SJSA1 (cell line): ENCODE results near the gene CDK14. TPM values are rescaled to one million over a fixed set of nuclear protein-coding genes. Genes with fewer than 3 reads are reported as not detected.

Experiments used
- DNase-seq, 2 experiments: peaks; one replicate each; pipeline ENCODE4 v3.0.0-alpha.2; 2015 to 2020; ENCODE audit warnings: low spot score in 2 of 2, low read depth in 1 of 2
- H3K27ac ChIP-seq: fragments of 250-450 bp; sonication (Bioruptor Pico); 2 replicates; pipeline ENCODE4 v1.5.1; 2020; ENCODE audit warnings: mild to moderate bottlenecking, moderate library complexity
- H3K27me3 ChIP-seq: fragments of 250-450 bp; sonication (Bioruptor Pico); replicated peaks from 2 replicates; pipeline ENCODE4 v1.5.1; 2020; ENCODE audit warnings: mild to moderate bottlenecking, moderate library complexity
- H3K36me3 ChIP-seq: fragments of 250-450 bp; sonication (Bioruptor Pico); 2 replicates; pipeline ENCODE4 v1.5.1; 2020; ENCODE audit warnings: mild to moderate bottlenecking
- H3K4me1 ChIP-seq: fragments of 250-450 bp; sonication (Bioruptor Pico); replicated peaks from 2 replicates; pipeline ENCODE4 v1.6.1; 2021; ENCODE audit warnings: mild to moderate bottlenecking
- H3K4me3 ChIP-seq: fragments of 250-450 bp; sonication (Bioruptor Pico); 2 replicates; pipeline ENCODE4 v1.5.1; 2020; ENCODE audit warnings: mild to moderate bottlenecking
- H3K9me3 ChIP-seq: fragments of 250-450 bp; sonication (Bioruptor Pico); replicated peaks from 2 replicates; pipeline ENCODE4 v1.5.1; 2020; ENCODE audit warnings: mild to moderate bottlenecking
- total RNA-seq: library from RNA; depleted of rRNA; stranded (reverse); fragments of >200 nt; shearing (Covaris generic); gene quantifications from 2 replicates; pipeline ENCODE4 v1.2.3, GENCODE V29; 2014

The CDK14 gene
- total RNA-seq, 1 experiment from 2014 or later, result 20.8 TPM

DNA sequence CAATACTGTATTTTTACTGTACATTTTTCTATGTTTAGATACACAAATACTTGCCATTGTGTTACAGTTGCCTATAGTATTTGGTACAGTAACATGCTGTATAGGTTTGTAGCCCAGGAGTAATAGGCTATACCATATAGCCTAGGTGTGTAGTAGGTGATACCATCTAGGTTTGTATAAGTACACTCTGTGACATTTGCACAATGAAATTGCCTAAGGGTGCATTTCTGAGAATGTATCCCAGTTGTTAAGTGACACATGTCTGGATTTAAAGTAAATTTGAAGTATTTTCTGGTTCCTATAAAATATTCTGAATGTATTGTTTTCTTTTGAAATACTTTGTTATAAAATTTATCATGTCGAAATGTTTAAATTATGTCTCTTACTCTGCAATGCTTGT lies 7.2 kb downstream of the CDK14 start:
- no peaks in the 10 kb centered on the region for H3K9me3 ChIP-seq
- peaks cover 10% of the 10 kb centered on the region for H3K4me1 ChIP-seq
- DNase-seq, result no peak
- H3K27me3 ChIP-seq, result no peaks in the 10 kb centered on the region
- H3K36me3 ChIP-seq, result peaks cover 7% of the 10 kb centered on the region; the same call in 1 of the 2 replicates
- H3K27ac ChIP-seq, result no peak overlapping the region
- no peak overlapping the region for H3K4me3 ChIP-seq

DNA sequence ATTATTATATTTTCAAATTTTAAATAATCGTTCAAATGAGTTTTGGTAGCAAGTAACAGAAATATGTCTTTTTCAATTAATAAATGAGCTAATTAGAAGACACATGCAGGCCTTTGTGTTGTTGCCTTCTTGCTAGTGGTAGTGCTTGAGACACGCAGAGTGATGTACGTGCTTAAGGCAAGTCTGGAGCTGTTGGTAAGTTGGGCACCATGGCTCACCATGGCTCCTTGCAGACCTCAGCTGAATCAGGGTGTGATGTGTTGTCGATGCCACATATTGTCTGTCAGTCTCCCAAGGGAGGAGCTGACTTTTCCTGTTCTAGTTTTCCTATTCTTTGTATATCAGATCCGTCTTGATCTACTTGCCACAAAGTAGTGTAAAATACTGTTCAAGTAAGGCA lies 8.3 kb downstream of the CDK14 start:
- peaks cover 7% of the 10 kb centered on the region; the same call in 1 of the 2 replicates for H3K36me3 ChIP-seq
- H3K27me3 ChIP-seq, result no peaks in the 10 kb centered on the region
- H3K4me3 ChIP-seq, result no peak overlapping the region
- H3K4me1 ChIP-seq, result peaks cover 2% of the 10 kb centered on the region
- H3K27ac ChIP-seq, result no peak overlapping the region
- no peak for DNase-seq
- H3K9me3 ChIP-seq, result no peaks in the 10 kb centered on the region

DNA sequence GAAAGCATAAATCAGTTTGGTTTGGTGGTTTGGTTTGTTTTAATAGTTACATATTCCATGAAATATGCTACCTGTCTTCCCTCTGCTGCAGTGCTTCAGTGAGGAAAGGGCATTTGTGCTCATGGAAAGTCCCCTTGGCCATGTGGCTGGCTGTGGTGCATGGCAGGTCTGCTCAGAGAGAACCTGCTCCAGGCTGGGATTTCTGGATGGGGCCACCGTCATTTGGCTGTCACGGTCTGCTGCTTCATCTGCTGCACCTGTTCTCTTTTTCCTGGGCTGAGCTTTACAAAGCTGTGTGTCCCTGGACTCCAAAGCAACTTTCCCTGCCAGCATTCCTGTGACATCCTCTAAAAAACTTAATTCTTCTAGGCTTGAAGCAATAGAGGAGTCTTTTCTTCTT lies 8.9 kb downstream of the CDK14 start:
- Histone ChIP-seq H3K9me3 (no peaks in the 10 kb centered on the region), H3K27ac (no peak overlapping the region), H3K36me3 (peaks cover 7% of the 10 kb centered on the region; the same call in 1 of the 2 replicates)

DNA sequence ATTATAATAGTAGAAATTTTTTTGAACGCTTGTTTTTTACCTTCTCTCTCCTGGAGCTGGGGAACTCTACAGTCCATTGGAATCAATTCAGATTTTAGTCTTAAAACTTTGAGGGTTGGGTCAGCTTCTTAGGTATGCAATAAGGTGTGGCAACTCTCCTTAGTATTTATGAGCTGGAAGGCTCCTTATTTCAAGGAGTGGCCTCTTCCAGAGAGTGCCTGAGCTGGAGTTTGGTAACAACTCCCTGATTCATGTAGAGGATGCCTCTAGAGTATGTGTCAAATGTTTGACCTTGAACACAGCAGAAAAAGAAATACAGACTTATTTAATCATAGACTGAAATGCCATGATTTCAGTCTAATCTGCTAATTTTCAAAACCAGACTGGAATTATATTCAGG lies 11.1 kb downstream of the CDK14 start:
- Histone ChIP-seq H3K27me3 (no peaks in the 10 kb centered on the region), H3K9me3 (no peaks in the 10 kb centered on the region), H3K36me3 (peaks cover 7% of the 10 kb centered on the region; the same call in 1 of the 2 replicates), H3K27ac (no peak overlapping the region), H3K4me3 (no peak overlapping the region), H3K4me1 (no peaks in the 10 kb centered on the region)
- no peak for DNase-seq

More for the DNA sequence above, 8.9 kb downstream of the CDK14 start:
- no peaks in the 10 kb centered on the region for H3K4me1 ChIP-seq
- H3K4me3 ChIP-seq, result no peak overlapping the region
- no peaks in the 10 kb centered on the region for H3K27me3 ChIP-seq
- DNase-seq, result no peak

DNA sequence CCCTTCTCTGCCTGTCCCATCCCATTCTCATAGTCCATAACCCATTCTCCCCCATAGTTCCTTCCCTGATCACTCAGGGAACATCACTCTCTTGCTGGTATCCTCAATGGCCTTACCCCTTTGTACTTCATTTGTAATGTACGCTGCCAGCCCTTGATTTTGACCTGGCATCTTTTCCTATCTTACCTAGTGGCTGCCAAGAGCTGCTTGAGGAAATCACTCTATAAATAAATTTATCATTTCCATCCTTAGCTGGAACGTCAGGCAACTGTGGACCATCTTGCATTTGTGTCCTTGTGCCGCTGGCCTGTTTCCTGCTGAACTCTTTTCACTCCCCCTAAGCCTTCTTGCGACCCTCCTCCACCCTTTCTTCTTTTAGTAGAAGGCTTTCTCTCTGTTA lies 14.0 kb downstream of the CDK14 start:
- H3K4me3 ChIP-seq, result no peak overlapping the region
- peaks cover 7% of the 10 kb centered on the region; the same call in 1 of the 2 replicates for H3K36me3 ChIP-seq
- no peaks in the 10 kb centered on the region for H3K9me3 ChIP-seq
- H3K27me3 ChIP-seq, result no peaks in the 10 kb centered on the region
- no peaks in the 10 kb centered on the region for H3K4me1 ChIP-seq
- DNase-seq, result no peak
- H3K27ac ChIP-seq, result no peak overlapping the region

DNA sequence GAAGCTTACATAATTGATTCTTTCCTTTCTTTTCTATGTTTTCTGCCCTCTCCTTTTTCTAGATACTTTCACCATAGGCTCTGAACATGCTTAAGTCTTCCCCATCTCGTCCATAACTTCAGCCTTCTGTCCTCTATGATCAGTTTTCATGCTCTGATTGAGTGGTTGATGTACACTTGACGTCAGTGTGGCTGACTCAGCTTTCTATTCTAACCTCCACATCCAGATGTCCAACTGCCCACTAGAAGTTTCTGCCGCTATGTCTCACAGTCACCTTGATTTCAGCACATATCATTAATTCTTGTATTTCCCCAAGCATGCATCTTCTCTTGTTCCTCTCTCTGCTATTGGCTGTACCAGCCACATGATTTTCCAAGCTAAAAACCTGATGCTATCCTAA lies 15.0 kb downstream of the CDK14 start:
- Histone ChIP-seq H3K36me3 (peaks cover 7% of the 10 kb centered on the region; the same call in 1 of the 2 replicates), H3K4me1 (no peaks in the 10 kb centered on the region), H3K27ac (no peak overlapping the region), H3K9me3 (no peaks in the 10 kb centered on the region), H3K4me3 (no peak overlapping the region), H3K27me3 (no peaks in the 10 kb centered on the region)
- DNase-seq, result no peak

DNA sequence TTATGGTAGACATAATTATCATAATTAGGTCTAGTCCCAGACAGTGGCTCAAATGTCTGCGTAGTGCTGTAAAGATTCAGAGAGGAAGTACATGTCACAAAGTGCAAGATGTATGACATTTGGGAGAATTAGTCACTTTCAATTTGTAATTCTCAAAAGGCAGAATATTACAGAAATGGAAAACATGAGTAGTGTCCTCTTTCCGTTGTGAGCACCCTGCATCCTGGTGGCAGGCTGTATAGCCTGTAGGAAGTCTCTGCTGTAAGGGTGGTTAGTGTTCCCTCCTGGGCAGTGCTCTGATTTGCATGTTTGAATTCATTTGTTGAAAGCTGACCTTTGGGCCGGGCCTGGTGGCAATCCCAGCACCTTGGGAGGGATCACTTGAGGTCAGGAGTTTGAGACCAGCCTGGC lies 17.0 kb downstream of the CDK14 start:
- H3K4me1 ChIP-seq, result no peaks in the 10 kb centered on the region
- H3K27ac ChIP-seq, result no peak overlapping the region
- no peaks in the 10 kb centered on the region for H3K36me3 ChIP-seq
- no peaks in the 10 kb centered on the region for H3K9me3 ChIP-seq
- no peaks in the 10 kb centered on the region for H3K27me3 ChIP-seq
- no peak for DNase-seq
- no peak overlapping the region for H3K4me3 ChIP-seq

DNA sequence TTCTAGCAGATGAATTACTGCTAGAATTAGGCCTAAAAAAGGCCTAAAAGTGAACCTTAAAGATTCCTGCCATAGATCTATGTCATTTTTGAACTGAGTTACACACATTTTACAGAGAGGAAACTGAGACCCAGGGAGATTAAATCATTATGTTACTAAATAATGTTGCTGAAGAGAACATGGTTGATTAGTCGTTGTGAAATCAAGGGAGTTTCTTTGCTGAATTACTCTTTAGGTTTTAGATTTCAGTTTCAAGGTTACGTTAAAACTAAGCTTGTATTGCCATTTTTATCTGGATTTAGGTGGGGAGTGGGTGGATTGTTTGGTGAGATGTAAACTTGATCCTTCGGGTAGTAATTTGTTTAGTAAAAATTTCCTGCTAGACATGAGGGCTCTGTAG lies 21.3 kb downstream of the CDK14 start:
- peaks cover 9% of the 10 kb centered on the region for H3K4me1 ChIP-seq
- H3K27ac ChIP-seq, result no peak overlapping the region
- DNase-seq, result no peak
- H3K27me3 ChIP-seq, result no peaks in the 10 kb centered on the region
- H3K36me3 ChIP-seq, result no peaks in the 10 kb centered on the region
- H3K9me3 ChIP-seq, result no peaks in the 10 kb centered on the region
- no peak overlapping the region for H3K4me3 ChIP-seq

DNA sequence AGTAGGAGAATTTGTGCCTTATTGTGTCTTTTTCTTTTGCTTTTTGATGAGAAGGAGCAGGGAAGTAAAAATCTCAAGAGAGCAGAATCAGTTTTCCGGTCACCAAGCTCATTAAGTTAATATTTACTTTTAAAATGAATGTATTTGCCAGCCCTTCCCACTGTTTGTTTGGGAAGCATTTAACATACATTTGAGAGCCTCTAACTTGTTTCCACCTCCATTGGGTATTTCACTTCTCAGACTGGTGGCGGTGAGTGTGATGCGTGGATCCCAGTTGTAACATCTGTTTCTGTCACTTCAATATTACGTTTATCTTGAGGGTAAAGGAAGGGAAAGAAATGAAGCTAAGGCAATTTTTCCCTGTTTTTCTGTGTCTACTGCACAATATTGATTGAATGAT lies 22.8 kb downstream of the CDK14 start:
- H3K9me3 ChIP-seq, result no peaks in the 10 kb centered on the region
- DNase-seq, result no peak
- H3K27ac ChIP-seq, result no peak overlapping the region
- H3K36me3 ChIP-seq, result no peaks in the 10 kb centered on the region
- H3K27me3 ChIP-seq, result no peaks in the 10 kb centered on the region
- H3K4me3 ChIP-seq, result no peak overlapping the region
- peaks cover 20% of the 10 kb centered on the region for H3K4me1 ChIP-seq

DNA sequence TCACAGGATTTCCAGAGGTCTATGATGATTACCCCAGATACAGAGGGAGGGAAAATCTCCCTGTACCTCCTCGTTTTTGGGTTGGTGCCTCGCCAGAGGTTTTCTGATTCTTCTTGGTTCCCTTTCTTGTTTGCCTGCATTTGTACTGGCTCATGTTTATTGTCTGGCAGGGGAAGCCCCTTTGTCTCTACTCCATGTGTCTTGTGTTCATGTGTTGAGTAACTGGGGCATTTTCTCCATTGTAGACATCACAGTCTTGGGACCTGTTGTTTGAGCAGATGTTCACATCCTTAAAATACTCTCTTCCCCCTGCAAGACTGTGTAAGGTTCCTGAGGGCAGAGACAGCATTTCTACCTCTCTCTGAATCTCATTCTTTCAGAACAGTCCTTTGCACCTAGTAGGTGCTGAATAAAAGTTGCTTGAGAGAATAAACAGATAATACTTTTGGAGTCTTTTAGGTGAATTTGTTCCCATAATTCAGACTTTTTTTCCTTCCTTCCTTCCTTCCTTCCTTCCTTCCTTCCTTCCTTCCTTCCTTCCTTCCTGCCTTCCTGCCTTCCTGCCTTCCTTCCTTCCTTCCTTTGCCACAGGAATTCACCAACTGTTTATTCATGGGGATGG lies 25.1 kb downstream of the CDK14 start:
- Histone ChIP-seq H3K9me3 (no peaks in the 10 kb centered on the region), H3K27ac (no peak overlapping the region), H3K36me3 (no peaks in the 10 kb centered on the region), H3K27me3 (no peaks in the 10 kb centered on the region), H3K4me3 (no peak overlapping the region), H3K4me1 (peaks cover 44% of the 10 kb centered on the region)
- no peak for DNase-seq

DNA sequence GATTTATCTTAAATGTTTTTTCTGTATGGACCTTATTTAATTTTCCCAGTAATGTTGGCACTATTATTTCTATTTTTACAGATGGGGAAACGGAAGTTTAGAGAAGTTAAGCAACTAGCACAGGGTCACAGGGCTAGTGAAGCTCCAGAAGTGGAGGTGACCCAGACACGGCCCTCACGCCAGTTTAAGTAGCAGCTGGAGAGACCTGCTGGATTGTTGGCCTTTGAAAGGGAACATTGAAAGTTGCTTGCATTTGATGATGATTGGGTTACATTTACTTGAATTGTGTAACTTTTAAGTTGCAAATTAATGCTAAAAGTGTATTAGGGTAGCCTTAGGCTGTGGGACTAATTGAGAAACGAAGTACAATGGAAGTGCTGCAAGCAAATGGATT lies 25.6 kb downstream of the CDK14 start:
- Histone ChIP-seq H3K27me3 (no peaks in the 10 kb centered on the region), H3K9me3 (no peaks in the 10 kb centered on the region), H3K27ac (no peak overlapping the region), H3K36me3 (no peaks in the 10 kb centered on the region), H3K4me1 (peaks cover 48% of the 10 kb centered on the region), H3K4me3 (no peak overlapping the region)
- no peak for DNase-seq

DNA sequence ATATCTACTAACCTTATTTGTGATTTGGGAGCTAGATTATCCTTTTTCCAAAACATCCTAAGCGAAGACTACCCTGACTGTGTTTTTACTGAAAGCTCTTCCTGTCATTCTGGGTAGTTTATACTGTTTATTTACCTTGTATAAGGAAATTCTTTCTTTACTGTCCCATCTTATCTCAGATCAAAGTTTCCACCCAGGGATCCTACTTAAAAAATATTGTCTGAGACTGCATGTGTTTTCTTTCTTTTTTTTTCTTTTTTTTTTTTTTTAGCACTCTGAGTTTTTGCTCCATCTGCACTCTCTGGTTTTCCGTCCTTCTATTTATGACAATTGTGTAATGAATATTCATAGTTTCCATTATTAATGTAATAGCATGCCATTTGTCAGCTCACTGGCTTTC lies 26.5 kb downstream of the CDK14 start:
- no peak for DNase-seq
- Histone ChIP-seq H3K27me3 (no peaks in the 10 kb centered on the region), H3K36me3 (no peaks in the 10 kb centered on the region), H3K4me1 (peaks cover 48% of the 10 kb centered on the region), H3K4me3 (no peak overlapping the region), H3K9me3 (no peaks in the 10 kb centered on the region), H3K27ac (no peak overlapping the region)

DNA sequence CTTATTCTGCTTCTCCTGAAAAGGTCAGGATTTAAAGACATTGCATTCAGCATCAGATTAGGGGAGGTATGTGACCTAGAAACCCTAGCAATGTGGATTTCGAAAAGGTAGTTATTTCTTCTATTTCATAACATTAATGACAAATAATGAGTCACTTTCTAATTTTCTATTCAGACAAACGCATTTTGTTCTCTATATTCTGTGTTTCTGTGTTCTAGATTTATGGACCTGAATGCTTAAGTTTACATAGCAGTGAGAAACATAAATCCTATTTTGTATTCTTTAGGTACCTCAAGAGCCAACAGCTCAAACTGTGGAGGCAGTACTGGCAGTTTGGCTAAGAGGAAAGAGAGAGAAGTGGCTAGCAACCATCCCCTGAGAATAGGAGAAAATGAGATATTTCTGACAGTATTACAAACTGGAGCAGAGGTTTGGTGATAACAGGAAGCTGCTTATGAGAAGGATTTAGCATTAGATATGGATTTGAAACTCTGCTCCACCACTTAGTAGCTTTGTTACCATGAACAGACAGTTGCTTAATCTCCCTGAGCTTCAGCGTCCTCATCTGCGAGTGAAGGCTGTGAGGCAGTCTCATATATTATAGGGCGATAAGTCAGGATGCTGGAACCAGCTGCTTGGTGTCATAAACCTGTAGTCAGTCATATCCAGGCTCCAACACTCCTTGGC lies 28.2 kb downstream of the CDK14 start:
- Histone ChIP-seq H3K9me3 (no peaks in the 10 kb centered on the region), H3K36me3 (no peaks in the 10 kb centered on the region), H3K4me1 (peaks cover 51% of the 10 kb centered on the region), H3K4me3 (no peak overlapping the region), H3K27ac (peak overlapping the region; percentile 99), H3K27me3 (no peaks in the 10 kb centered on the region)
- DNase-seq, result peak in 1 of 2 experiments; percentile 12

DNA sequence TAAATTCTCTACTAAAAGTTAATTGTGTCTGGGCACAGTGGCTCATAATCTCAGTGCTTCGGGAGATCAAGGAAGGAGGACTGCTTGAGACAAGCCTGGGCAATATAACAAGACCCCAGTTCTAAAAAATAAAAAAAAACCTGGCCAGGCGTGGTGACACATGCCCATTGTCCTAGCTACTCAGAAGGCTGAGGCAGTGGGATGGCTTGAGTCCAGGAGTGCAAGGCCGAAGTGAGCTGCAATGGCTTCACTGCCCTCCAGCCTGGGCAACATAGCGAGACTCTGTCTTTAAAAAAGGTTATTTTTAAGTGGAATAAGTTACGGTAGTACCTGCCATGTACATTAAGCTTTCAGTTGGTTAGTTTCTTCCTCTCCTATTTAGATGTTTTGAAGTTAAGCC lies 28.9 kb downstream of the CDK14 start:
- peaks cover 55% of the 10 kb centered on the region for H3K4me1 ChIP-seq
- H3K27ac ChIP-seq, result peak overlapping the region; percentile 99
- no peak overlapping the region for H3K4me3 ChIP-seq
- no peaks in the 10 kb centered on the region for H3K36me3 ChIP-seq
- no peaks in the 10 kb centered on the region for H3K9me3 ChIP-seq
- no peaks in the 10 kb centered on the region for H3K27me3 ChIP-seq
- DNase-seq, result peak; percentile 38 to 65
